HG02678 (cell line): ENCODE results near the gene ADGRE3.

Experiments
- ATAC-seq: cut with Tn5 transposase; IDR thresholded peaks from one replicate; pipeline ENCODE4 v1.9.1; 2021; ENCODE audit warnings: mild to moderate bottlenecking, moderate library complexity; ENCODE audit not compliant: unreplicated experiment

The ADGRE3 gene

GRCh38 chr19:14674764-14675163, at the start of gene ADGRE3:
Gene ADGRE3, minus strand, starts transcription at chr19:14674844. Its CDS starts 74 bp downstream, at chr19:14674770.
- ATAC-seq: no peak

GRCh38 chr19:14722127-14722526, 47.5 kb upstream of the ADGRE3 start:
- no peak for ATAC-seq

- no peak for ATAC-seq
Observed at GRCh38 chr19:14719162-14719561, 44.5 kb upstream of the ADGRE3 start.

- ATAC-seq: no peak
Observed at GRCh38 chr19:14718522-14719116, 44.0 kb upstream of the ADGRE3 start.

- no peak for ATAC-seq
Observed at GRCh38 chr19:14715841-14716240, 41.2 kb upstream of the ADGRE3 start.

- ATAC-seq: no peak
Observed at GRCh38 chr19:14704450-14704849, 29.8 kb upstream of the ADGRE3 start.

GRCh38 chr19:14703833-14704232, 29.2 kb upstream of the ADGRE3 start:
- no peak for ATAC-seq

- no peak for ATAC-seq
Observed at GRCh38 chr19:14700711-14701375, 26.2 kb upstream of the ADGRE3 start.

- ATAC-seq: no peak
Observed at GRCh38 chr19:14699641-14700040, 25.0 kb upstream of the ADGRE3 start.

- no peak for ATAC-seq
Observed at GRCh38 chr19:14695471-14695870, 20.8 kb upstream of the ADGRE3 start.

- ATAC-seq: no peak
Observed at GRCh38 chr19:14694641-14695266, 20.1 kb upstream of the ADGRE3 start.

GRCh38 chr19:14689598-14690503, 15.2 kb upstream of the ADGRE3 start, which contains the start of gene ZNF333:
Gene ZNF333, plus strand, starts transcription at chr19:14690048. Its CDS starts 3,444 bp downstream, at chr19:14693492.
- ATAC-seq: peak; percentile 92

- ATAC-seq: no peak
Observed at GRCh38 chr19:14686411-14686810, 11.8 kb upstream of the ADGRE3 start.

GRCh38 chr19:14683439-14683838, 8.8 kb upstream of the ADGRE3 start:
- no peak for ATAC-seq

GRCh38 chr19:14682084-14682483, 7.4 kb upstream of the ADGRE3 start:
- ATAC-seq: no peak

- ATAC-seq: no peak
Observed at GRCh38 chr19:14678199-14678598, 3.6 kb upstream of the ADGRE3 start.

GRCh38 chr19:14677464-14677863, 2.8 kb upstream of the ADGRE3 start:
- no peak for ATAC-seq

GRCh38 chr19:14676762-14677161, 2.1 kb upstream of the ADGRE3 start:
- ATAC-seq: no peak

- ATAC-seq: no peak
Observed at GRCh38 chr19:14673088-14673487, 1.6 kb downstream of the ADGRE3 start.

- no peak for ATAC-seq
Observed at GRCh38 chr19:14672188-14672872, 2.3 kb downstream of the ADGRE3 start.

GRCh38 chr19:14670408-14670807, 4.2 kb downstream of the ADGRE3 start:
- no peak for ATAC-seq
